ENCODE measurements around the gene MXI1.

Gene MXI1

DNA sequence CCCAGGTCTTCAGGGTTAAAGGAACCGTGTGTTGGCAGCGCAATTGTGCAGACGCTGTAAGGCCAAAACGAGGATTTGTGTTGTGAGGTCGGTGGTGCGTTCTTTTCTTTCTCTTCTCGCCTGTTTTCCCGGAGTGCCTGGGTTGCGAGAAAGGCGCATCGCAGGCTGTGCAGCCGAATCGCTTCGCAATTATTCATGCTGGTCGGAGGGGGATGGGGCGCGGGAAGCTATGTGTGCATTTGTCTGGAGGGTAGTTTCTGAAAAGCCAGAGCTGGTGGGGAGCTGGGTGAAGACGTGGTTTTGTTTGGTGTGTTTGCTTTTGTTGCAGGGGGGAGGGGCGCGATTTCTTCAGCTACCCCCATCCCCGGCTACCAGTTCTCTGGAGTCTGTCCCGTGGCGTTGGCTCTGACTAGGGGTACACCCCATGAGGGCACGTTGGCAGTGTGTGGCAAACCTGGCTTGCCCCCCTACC is 2.1 kb downstream of the MXI1 start:
- DNase-seq (ENCODE audit: low spot score): peak; percentile 54
- TF ChIP-seq, protein P1, sequence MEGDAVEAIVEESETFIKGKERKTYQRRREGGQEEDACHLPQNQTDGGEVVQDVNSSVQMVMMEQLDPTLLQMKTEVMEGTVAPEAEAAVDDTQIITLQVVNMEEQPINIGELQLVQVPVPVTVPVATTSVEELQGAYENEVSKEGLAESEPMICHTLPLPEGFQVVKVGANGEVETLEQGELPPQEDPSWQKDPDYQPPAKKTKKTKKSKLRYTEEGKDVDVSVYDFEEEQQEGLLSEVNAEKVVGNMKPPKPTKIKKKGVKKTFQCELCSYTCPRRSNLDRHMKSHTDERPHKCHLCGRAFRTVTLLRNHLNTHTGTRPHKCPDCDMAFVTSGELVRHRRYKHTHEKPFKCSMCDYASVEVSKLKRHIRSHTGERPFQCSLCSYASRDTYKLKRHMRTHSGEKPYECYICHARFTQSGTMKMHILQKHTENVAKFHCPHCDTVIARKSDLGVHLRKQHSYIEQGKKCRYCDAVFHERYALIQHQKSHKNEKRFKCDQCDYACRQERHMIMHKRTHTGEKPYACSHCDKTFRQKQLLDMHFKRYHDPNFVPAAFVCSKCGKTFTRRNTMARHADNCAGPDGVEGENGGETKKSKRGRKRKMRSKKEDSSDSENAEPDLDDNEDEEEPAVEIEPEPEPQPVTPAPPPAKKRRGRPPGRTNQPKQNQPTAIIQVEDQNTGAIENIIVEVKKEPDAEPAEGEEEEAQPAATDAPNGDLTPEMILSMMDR (IDR thresholded peaks at IDR 0.05; ENCODE audit: extremely low read depth, insufficient read depth, missing control alignments): peak; percentile 1
- in situ Hi-C loops (cut with MboI; ENCODE audit: low pct_unique_long_range_greater_than_20kb, low sequenced_read_pairs, unreplicated experiment): no loop called here

DNA sequence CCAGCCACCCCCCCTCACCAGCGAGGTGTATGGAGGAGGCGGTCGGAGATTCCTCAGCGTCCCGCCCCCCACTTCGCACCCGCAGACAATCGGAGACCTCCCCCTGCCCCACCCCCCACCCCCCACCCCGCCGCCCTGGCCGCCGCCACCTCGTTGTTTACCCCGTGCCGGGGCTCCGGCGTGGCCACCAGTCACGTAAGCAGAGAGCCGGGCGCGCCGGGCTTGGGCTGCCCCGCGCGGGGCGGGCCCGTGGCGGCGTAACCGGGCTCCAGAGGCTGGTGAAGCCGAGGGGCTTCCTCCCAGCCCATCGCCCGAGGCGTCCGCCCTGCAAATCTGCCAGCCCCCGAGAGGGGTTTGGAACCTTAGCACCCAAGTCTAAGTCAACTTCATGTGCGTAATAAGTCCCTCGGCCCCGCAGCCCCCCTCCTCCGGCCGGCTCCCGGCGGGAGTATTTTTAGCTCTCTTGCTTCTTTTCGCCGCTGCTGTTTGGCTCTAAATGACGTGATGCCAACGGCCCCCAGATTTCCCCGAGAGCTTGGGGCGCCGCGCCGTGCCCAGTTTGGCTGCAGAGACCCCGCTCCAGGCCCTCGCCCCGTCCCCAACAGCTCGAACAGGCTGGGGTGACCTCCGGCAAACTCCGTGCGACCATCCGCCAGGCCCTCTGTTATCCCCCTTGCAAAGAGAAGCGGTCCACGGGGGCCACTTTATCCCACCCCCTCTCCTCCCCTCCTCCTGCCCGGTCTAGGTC is 2.7 kb downstream of the MXI1 start:
- TF ChIP-seq, protein P1 (IDR thresholded peaks at IDR 0.05; ENCODE audit: extremely low read depth, insufficient read depth, missing control alignments): no peak
- peak; percentile 64 for DNase-seq (ENCODE audit: low spot score)
- in situ Hi-C loops (cut with MboI; ENCODE audit: low pct_unique_long_range_greater_than_20kb, low sequenced_read_pairs, unreplicated experiment): no loop called here

DNA sequence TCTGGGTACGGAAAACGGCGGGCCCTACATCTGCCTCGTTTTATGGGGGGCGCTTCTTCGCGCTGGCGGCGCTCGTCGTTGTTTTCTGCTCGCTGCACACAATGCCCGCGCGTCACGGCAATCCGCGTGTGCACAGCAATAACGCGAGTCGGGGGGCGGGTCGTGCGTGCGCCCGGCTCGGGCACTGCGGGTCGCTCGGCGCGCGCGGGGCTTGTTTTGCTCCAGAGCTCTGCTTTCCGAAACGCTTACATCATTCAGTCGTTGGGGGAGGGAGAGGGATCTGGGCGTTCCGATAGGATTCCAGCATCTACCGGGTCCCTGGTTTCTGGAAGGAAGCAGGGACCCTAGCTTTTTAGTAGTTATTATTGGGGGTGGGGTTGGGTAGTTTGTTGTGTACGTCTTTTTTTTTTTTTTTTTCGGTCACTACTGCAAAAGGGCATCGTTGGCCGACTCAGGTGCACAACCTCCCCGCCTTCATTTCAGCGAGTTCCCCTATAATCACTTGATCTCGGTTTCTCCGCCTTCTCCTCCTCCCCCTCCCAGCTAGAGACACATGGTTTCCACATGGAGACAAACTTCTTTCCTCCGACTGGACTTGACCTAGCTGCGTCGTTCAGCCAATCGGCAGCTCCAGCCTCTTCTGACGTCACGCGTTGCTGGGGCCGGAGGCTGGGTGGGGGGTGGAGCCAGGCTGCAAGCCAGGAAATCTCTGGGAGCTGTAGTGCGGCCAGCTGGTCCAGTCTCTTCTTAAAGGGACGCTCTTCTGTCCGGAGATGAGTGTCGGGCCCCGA is 3.5 kb downstream of the MXI1 start:
- in situ Hi-C loops (cut with MboI; ENCODE audit: low pct_unique_long_range_greater_than_20kb, low sequenced_read_pairs, unreplicated experiment): no loop called here
- TF ChIP-seq, protein P1 (IDR thresholded peaks at IDR 0.05; ENCODE audit: extremely low read depth, insufficient read depth, missing control alignments): peak; percentile 1
- DNase-seq (ENCODE audit: low spot score): peak; percentile 96

DNA sequence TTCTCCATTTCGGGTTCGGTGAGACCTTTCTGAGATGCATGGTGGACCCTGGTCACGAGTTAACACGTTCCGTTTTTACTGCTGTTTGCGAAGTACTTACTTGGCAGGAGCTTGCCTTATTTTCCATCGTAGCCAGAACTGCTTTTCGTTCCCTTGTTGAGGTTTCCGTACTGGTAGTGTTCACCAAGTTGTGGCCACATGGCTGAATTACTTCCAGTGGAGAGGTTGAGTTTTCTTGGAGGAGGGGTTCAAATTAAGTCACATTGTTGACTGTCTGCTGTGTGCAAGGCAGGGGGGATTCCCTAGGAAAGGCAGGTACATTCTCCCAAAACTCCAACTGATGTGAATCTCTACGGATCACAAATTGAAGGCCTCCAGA is 4.0 kb downstream of the MXI1 start:
- in situ Hi-C loops (cut with MboI; ENCODE audit: low pct_unique_long_range_greater_than_20kb, low sequenced_read_pairs, unreplicated experiment): no loop called here
- TF ChIP-seq, protein P1 (IDR thresholded peaks at IDR 0.05; ENCODE audit: extremely low read depth, insufficient read depth, missing control alignments): no peak
- DNase-seq (ENCODE audit: low spot score): no peak

DNA sequence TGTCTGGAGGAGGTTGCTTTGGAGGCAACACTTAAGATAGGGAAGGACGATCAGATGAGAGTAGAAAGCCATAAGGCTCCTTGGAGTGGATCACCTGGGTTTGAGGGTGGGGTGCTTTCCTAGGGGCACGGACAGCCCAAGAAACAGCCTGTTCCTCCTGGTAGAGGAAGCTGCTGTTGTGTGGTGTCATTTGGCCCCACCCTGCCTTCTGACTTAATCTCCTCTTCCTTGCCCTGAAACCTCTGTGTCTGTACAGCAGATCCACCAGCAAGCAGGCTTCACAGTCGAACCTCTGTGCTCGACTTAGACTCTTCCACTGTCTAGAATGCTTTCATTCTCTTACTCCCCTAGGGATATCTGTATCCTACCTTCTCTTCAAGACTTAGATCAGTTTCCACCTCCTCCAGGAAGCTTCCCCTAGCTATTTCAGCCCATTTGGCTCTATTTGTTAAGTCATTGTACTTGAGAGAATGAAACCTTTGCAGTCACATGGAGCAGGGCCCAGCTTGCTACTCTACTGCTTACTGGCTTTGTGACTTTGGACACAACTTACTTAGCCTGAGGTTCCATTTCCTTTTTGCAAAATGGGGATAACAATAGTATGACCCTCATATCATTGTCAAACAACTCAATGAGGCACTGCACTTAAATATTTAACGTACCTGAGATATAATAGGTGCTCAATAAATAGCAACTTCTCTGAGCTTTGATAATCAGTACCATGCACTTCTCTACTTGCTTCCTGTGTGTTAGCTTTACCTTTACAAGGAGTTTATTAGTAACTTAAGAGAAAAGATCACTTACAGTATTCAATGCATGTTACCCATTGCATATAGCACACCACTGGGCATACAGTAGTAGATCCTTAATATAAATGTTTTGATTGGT is 5.0 kb downstream of the MXI1 start:
- no peak for DNase-seq (ENCODE audit: low spot score)
- TF ChIP-seq, protein P1 (IDR thresholded peaks at IDR 0.05; ENCODE audit: extremely low read depth, insufficient read depth, missing control alignments): no peak
- in situ Hi-C loops (cut with MboI; ENCODE audit: low pct_unique_long_range_greater_than_20kb, low sequenced_read_pairs, unreplicated experiment): no loop called here

DNA sequence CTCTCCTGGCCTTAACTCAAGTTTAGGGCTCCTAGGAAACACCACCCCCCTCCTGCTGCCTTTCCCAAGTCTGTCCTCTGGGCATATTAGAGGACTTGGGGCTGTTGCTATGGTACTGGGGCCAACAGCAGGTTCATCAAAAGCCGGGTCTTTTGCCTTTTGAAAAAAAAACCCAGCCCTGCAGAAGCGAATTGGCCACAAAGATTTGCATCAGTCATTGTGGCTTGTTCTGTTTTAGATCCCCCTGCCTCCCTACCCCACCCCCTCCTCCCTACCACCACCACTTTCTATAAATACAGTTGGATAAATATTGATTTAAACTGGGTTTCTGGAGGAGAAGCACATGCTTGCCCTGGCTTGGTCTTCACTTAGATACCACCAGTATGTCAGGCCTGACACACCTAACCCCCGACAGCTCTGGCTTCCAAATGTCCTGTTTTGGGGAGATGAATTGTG is 7.0 kb downstream of the MXI1 start:
- TF ChIP-seq, protein P1 (IDR thresholded peaks at IDR 0.05; ENCODE audit: extremely low read depth, insufficient read depth, missing control alignments): no peak
- DNase-seq (ENCODE audit: low spot score): peak; percentile 51
- in situ Hi-C loops (cut with MboI; ENCODE audit: low pct_unique_long_range_greater_than_20kb, low sequenced_read_pairs, unreplicated experiment): no loop called here

All from GM13977 (cell line).